ENCODE measurements around the gene NEDD1.

NEDD1 gene

DNA sequence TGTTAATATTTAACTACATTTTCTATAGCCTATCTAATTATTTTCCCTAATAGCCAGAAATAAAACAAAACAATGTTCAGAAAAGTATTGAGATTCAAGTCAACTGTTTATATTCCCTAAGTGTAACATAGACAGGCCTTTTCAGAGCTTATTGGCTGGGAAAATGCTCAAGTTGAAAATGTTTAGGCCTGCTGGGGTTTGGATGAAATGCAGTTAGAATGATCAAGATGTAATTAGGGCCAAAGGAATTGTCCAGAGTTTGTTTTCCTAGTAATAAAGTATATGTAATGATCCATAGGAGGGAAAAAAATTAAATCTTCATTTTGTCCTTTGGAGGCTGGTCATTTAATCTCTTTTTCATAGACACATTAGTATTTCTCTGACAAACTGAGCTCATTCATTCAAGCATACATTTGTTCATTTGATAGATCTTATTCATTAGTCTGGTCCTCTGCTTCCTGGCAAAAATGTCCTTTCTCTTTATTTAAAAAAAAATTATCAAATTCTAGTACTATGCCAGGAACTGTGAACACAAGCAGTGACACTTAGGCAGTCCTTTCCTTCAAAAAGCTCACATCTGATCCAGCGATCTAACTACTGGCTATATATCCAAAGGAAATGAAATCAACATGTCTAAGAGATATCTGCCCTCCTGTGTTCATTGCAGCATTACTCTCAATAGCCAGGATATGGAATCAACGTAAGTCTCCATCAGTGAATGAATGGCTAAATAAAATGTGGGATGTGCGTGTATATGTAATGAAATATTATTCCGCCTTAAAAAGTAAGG, 40.1 kb upstream of the NEDD1 start:
- TF ChIP-seq, protein P1, sequence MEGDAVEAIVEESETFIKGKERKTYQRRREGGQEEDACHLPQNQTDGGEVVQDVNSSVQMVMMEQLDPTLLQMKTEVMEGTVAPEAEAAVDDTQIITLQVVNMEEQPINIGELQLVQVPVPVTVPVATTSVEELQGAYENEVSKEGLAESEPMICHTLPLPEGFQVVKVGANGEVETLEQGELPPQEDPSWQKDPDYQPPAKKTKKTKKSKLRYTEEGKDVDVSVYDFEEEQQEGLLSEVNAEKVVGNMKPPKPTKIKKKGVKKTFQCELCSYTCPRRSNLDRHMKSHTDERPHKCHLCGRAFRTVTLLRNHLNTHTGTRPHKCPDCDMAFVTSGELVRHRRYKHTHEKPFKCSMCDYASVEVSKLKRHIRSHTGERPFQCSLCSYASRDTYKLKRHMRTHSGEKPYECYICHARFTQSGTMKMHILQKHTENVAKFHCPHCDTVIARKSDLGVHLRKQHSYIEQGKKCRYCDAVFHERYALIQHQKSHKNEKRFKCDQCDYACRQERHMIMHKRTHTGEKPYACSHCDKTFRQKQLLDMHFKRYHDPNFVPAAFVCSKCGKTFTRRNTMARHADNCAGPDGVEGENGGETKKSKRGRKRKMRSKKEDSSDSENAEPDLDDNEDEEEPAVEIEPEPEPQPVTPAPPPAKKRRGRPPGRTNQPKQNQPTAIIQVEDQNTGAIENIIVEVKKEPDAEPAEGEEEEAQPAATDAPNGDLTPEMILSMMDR (IDR thresholded peaks at IDR 0.05; ENCODE audit: low read depth, low read length) = no peak
- TF ChIP-seq POLR2A (IDR thresholded peaks at IDR 0.05; ENCODE audit: extremely low read depth, insufficient read length) (no peak), MYC (IDR thresholded peaks at IDR 0.05; ENCODE audit: low read depth, low read length) (no peak)
- TF ChIP-seq, protein P2, sequence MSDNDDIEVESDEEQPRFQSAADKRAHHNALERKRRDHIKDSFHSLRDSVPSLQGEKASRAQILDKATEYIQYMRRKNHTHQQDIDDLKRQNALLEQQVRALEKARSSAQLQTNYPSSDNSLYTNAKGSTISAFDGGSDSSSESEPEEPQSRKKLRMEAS (IDR thresholded peaks at IDR 0.05; ENCODE audit: low read depth, low read length) = no peak
- no peak overlapping the region for H3K4me3 ChIP-seq (ENCODE audit: low read depth, low read length)
- DNase-seq (ENCODE audit: low read depth) = no peak

DNA sequence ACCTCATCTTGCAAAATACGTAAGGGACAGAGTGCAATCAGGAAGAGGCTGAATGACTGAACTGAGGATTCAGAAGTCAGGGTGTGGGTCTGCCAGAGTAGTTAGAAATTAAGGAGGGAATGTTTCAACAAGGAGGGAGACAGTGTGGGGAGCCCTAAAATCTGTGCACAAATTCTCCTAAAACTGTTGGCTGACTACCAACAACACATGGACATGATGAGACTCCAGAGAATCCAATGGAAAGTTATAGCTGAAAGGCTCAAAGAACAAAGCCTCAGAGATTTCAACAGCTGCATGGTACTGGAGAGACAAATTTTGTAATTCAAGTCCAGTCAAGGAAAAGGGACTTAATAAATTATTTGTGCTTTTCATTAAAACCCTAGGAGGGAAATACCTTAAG, 36.1 kb upstream of the NEDD1 start:
- no peak for DNase-seq (ENCODE audit: low read depth)
- H3K4me3 ChIP-seq (ENCODE audit: low read depth, low read length) = no peak overlapping the region
- TF ChIP-seq MYC (IDR thresholded peaks at IDR 0.05; ENCODE audit: low read depth, low read length) = no peak
- no peak for TF ChIP-seq POLR2A (IDR thresholded peaks at IDR 0.05; ENCODE audit: extremely low read depth, insufficient read length)
- TF ChIP-seq, protein P2 (IDR thresholded peaks at IDR 0.05; ENCODE audit: low read depth, low read length) = no peak
- TF ChIP-seq, protein P1 (IDR thresholded peaks at IDR 0.05; ENCODE audit: low read depth, low read length) = no peak

DNA sequence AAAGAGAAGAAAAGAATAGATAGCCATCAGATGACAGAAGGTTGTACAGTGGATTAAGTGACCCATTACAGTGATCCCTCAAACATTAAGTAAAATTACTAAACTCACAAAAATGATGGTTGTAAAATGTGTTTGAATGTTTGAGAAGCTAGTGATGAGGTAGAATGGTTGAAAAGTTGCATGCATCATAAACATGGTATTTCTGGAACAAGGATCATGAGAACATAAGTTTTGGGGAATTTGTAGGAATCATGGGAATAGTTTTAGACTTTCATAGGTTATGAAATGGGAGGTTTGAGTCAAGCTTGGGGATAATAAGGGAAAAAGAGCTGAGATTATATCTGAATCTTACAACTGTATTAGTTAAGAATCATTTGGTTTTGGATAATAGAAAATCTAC, 34.1 kb upstream of the NEDD1 start:
- no peak for DNase-seq (ENCODE audit: low read depth)
- TF ChIP-seq MYC (IDR thresholded peaks at IDR 0.05; ENCODE audit: low read depth, low read length) = no peak
- TF ChIP-seq, protein P2 (IDR thresholded peaks at IDR 0.05; ENCODE audit: low read depth, low read length) = no peak
- TF ChIP-seq POLR2A (IDR thresholded peaks at IDR 0.05; ENCODE audit: extremely low read depth, insufficient read length) = no peak
- TF ChIP-seq, protein P1 (IDR thresholded peaks at IDR 0.05; ENCODE audit: low read depth, low read length) = no peak
- H3K4me3 ChIP-seq (ENCODE audit: low read depth, low read length) = no peak overlapping the region

DNA sequence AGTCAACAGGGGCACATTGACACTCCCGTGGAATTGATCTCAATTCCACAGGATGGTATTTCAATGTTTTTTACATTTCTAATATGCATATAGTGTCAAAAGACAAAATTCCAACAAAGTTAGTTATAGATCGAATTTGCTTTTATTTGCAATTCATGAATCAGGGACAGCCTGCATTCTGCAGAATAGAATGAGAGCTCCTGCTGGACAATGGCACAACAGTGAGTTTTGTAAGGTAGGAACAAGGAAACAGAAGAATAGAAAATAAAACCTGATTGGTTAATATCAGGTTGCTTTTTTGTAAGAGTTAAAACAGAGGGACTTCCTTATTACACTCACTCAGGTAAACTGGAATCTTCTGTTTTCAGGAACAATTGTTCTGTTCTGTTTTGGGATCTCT, 32.8 kb upstream of the NEDD1 start:
- TF ChIP-seq, protein P1 (IDR thresholded peaks at IDR 0.05; ENCODE audit: low read depth, low read length) = no peak
- TF ChIP-seq, protein P2 (IDR thresholded peaks at IDR 0.05; ENCODE audit: low read depth, low read length) = no peak
- TF ChIP-seq MYC (IDR thresholded peaks at IDR 0.05; ENCODE audit: low read depth, low read length) = no peak
- TF ChIP-seq POLR2A (IDR thresholded peaks at IDR 0.05; ENCODE audit: extremely low read depth, insufficient read length) = no peak
- DNase-seq (ENCODE audit: low read depth) = no peak

DNA sequence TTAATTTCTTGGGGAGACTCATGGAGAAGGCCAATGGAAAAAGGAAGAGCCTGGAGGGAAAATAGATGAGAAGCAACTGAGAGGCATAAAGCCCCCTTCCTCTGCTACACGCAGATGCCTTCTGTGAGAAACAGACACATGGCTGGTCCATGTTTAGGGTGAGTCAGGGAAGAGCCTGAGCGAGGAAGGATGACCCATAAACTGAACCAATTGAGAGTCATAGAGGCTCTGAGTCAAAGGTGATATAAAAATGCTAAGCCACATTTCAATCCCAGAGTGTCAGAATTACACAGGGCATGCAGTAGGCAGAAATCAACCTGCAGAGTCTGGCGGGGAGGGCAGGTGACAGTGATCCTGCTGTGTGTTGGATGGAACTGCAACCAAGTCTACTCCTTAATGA, 30.1 kb upstream of the NEDD1 start:
- DNase-seq (ENCODE audit: low read depth) = no peak
- TF ChIP-seq MYC (IDR thresholded peaks at IDR 0.05; ENCODE audit: low read depth, low read length) = no peak
- TF ChIP-seq, protein P2 (IDR thresholded peaks at IDR 0.05; ENCODE audit: low read depth, low read length) = no peak
- TF ChIP-seq, protein P1 (IDR thresholded peaks at IDR 0.05; ENCODE audit: low read depth, low read length) = no peak
- TF ChIP-seq POLR2A (IDR thresholded peaks at IDR 0.05; ENCODE audit: extremely low read depth, insufficient read length) = no peak
- H3K4me3 ChIP-seq (ENCODE audit: low read depth, low read length) = no peak overlapping the region

More for the DNA sequence above, 32.8 kb upstream of the NEDD1 start:
- H3K4me3 ChIP-seq (ENCODE audit: low read depth, low read length) = no peak overlapping the region

Data from NB4 (cell line).